Measurements from ENCODE around the gene UNC5A.

DNA sequence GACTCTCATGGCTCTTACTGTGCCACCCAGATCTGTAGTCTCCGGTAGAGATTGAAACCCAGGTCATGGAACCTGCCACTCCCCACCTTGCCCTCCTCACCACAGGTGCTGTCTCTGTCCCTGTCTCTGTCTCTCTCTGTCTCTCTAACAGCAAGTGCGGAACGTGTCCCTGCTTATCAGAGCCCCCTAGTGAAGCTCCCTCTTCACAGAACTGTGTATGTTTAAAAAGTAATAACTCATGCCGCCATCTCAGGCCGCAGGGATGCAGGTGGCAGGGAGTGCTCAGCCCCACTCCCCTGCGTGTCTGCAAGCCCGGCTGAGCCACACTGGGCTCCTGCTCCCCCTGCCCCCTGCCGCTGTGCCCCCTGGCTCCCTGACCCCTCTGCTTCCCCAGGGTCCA is 43.8 kb downstream of the UNC5A start:
- TF ChIP-seq YY1 (IDR thresholded peaks at IDR 0.05; ENCODE audit: insufficient read depth, insufficient read length) (no peak), SUZ12 (IDR thresholded peaks at IDR 0.05; ENCODE audit: extremely low read depth, insufficient read depth, insufficient read length) (no peak), ZNF274 (IDR thresholded peaks at IDR 0.05; ENCODE audit: low read depth, low read length) (no peak)
